K562 (cell line): ENCODE measurements around the gene MIEF1. TPM values are rescaled to one million over a fixed set of nuclear protein-coding genes. Genes with fewer than 3 reads are reported as not detected.
A peak's percentile ranks its signal among the peaks of the same experiment; 100 is the strongest.

ENCODE experiments used
- CEBPZ ChIP-seq: fragments of 150-350 bp; IDR thresholded peaks from 2 replicates; pipeline ENCODE4 v1.6.1; 2014; ENCODE audit warnings: low read depth, mild to moderate bottlenecking, low read length, borderline replicate concordance
- CXXC5 ChIP-seq: fragments of 250-450 bp; sonication (Bioruptor Pico); IDR thresholded peaks from 2 replicates; pipeline ENCODE4 v1.8.0; 2022; ENCODE audit warnings: inconsistent platforms, mild to moderate bottlenecking, moderate library complexity
- ETV5 ChIP-seq: sonication (generic); formaldehyde crosslinking; IDR thresholded peaks from 2 replicates; pipeline ENCODE4 v1.4.0; 2020; ENCODE audit warnings: low read depth, mild to moderate bottlenecking, missing genetic modification reagents
- FOXP1 ChIP-seq: sonication (generic); formaldehyde crosslinking; IDR thresholded peaks from 2 replicates; pipeline ENCODE4 v1.8.0; 2022; ENCODE audit warnings: mild to moderate bottlenecking, missing genetic modification reagents
- KHSRP ChIP-seq: fragments of 450-650 bp; IDR thresholded peaks from 2 replicates; pipeline ENCODE4 v1.6.1; 2017
- LARP7 ChIP-seq: fragments of 450-650 bp; IDR thresholded peaks from 2 replicates; pipeline ENCODE4 v1.6.1; 2016
- LEF1 ChIP-seq: fragments of 450-650 bp; IDR thresholded peaks from 2 replicates; pipeline ENCODE4 v1.6.1; 2016; ENCODE audit warnings: mild to moderate bottlenecking
- NFYB ChIP-seq: IDR thresholded peaks from 2 replicates; pipeline ENCODE4 v1.6.1; 2011; ENCODE audit warnings: mild to moderate bottlenecking, moderate library complexity; ENCODE audit not compliant: insufficient read length; ENCODE audit errors: extremely low read depth
- PML ChIP-seq: IDR thresholded peaks from 2 replicates; pipeline ENCODE4 v1.6.1; 2012; ENCODE audit warnings: low read length, inconsistent platforms
- RAD51 ChIP-seq: fragments of 450-650 bp; IDR thresholded peaks from 2 replicates; pipeline ENCODE4 v1.7.1; 2016; ENCODE audit warnings: low read depth, mild to moderate bottlenecking, borderline replicate concordance
- RERE ChIP-seq: sonication (generic); formaldehyde crosslinking; IDR thresholded peaks from 2 replicates; pipeline ENCODE4 v1.8.0; 2023; ENCODE audit warnings: missing genetic modification reagents, mild to moderate bottlenecking, borderline replicate concordance
- SMAD2 ChIP-seq: fragments of 150-350 bp; IDR thresholded peaks from 2 replicates; pipeline ENCODE4 v1.6.1; 2014; ENCODE audit warnings: low read depth, mild to moderate bottlenecking, low read length
- TCF15 ChIP-seq: fragments of 250-450 bp; sonication (Bioruptor Pico); IDR thresholded peaks from 2 replicates; pipeline ENCODE4 v1.8.0; 2022; ENCODE audit warnings: moderate library complexity, mild to moderate bottlenecking, inconsistent platforms
- TCF3 ChIP-seq: sonication (generic); formaldehyde crosslinking; IDR thresholded peaks from 2 replicates; pipeline ENCODE4 v1.4.0; 2020; ENCODE audit warnings: mild to moderate bottlenecking, missing genetic modification reagents
- ZBTB9 ChIP-seq: fragments of 450-650 bp; formaldehyde crosslinking; IDR thresholded peaks from 2 replicates; pipeline ENCODE4 v1.4.0; 2020; ENCODE audit warnings: mild to moderate bottlenecking, moderate library complexity
- ZNF146 ChIP-seq: IDR thresholded peaks from one replicate; pipeline ENCODE4 v1.6.1; 2018; ENCODE audit warnings: missing compliant biosample characterization; ENCODE audit not compliant: unreplicated experiment
- ZNF24 ChIP-seq: fragments of 450-650 bp; IDR thresholded peaks from 2 replicates; pipeline ENCODE4 v1.6.1; 2016
- ZNF583 ChIP-seq: fragments of 250-450 bp; sonication (Bioruptor Pico); IDR thresholded peaks from 2 replicates; pipeline ENCODE4 v1.4.0; 2020
- ZNF707 ChIP-seq: fragments of 250-450 bp; sonication (Bioruptor Pico); conservative IDR thresholded peaks from 2 replicates; pipeline ENCODE4 v1.8.0; 2022; ENCODE audit warnings: inconsistent platforms, mild to moderate bottlenecking, moderate library complexity
- polyA plus RNA-seq, 8 experiments: library from polyadenylated mRNA; depleted of rRNA in 4 of 8; stranded (reverse) in 5 of 8; unstranded in 3 of 8; fragments of >200 nt; fragmentation: Nextera tagmentation in 2 of 8; fragmentation: Illumina TruSeq in 1 of 8; extraction: Ambion mirVana in 2 of 8; extraction: Trizol in 1 of 8; gene quantifications; 2 replicates each; pipeline versions ENCODE4 v1.2.1 to v1.2.3, GENCODE V29; 2011 to 2014; ENCODE audit warnings: inconsistent platforms in 1 of 8, missing spikeins in 1 of 8
- total RNA-seq, 7 experiments: library from RNA; depleted of rRNA in 6 of 7; stranded (reverse); fragments of >200 nt in 6 of 7; fragmentation: Illumina TruSeq in 2 of 7; extraction: Trizol in 2 of 7; gene quantifications; 2 replicates each; pipeline versions ENCODE4 v1.2.1 to v1.2.3, GENCODE V29; 2011 to 2021; ENCODE audit warnings: low replicate concordance in 1 of 7

The MIEF1 gene
- total and polyA plus RNA-seq, 9 of the 15 experiments (the other 6 are each of a cell fraction or from before 2014, with no cell fraction given) = 10.9 to 51.8 (median 25.5) TPM

GRCh38 chr22:39532215-39533073 lies 30.4 kb downstream of the MIEF1 start, which contains the start of gene RPS19BP1 (continued):
- no peak for TF ChIP-seq ZBTB9 (CRISPR knock-in tag)
- TF ChIP-seq LEF1 = no peak
- TF ChIP-seq RERE (CRISPR knock-in tag) = no peak
- TF ChIP-seq ZNF24 = no peak
- TF ChIP-seq ZNF146 (CRISPR knock-in tag) = no peak
- TF ChIP-seq FOXP1 (CRISPR knock-in tag) = no peak
- TF ChIP-seq NFYB = peak; percentile 59
- TF ChIP-seq ZNF707 (CRISPR knock-in tag) = no peak
- TF ChIP-seq KHSRP = no peak
- no peak for TF ChIP-seq LARP7
- no peak; the same call in 1 of the 2 replicates for TF ChIP-seq RAD51
- peak; percentile 43; the same call in 1 of the 2 replicates for TF ChIP-seq CXXC5 (CRISPR knock-in tag)
- peak; percentile 71; the same call in 1 of the 2 replicates for TF ChIP-seq ETV5 (CRISPR knock-in tag)
- no peak for TF ChIP-seq TCF15 (CRISPR knock-in tag)
- no peak; the same call in 1 of the 2 replicates for TF ChIP-seq TCF3 (CRISPR knock-in tag)
- no peak for TF ChIP-seq SMAD2
- no peak for TF ChIP-seq PML
- TF ChIP-seq CEBPZ = no peak
- TF ChIP-seq ZNF583 (CRISPR knock-in tag) = no peak
